Epithelial cell of esophagus (primary cell): ENCODE measurements around the gene VASN.
"Not testable (repeated sequence)": the region's sequence is repeated elsewhere in the genome, so short reads cannot be mapped to it uniquely, and the experiment has no call there.

Experiments used
- DNase-seq: peaks from one replicate; pipeline ENCODE4 v3.0.0; 2010; ENCODE audit warnings: low read depth
- H3K4me3 ChIP-seq: 2 replicates; pipeline ENCODE4 v1.5.1; 2011; ENCODE audit warnings: mild to moderate bottlenecking, low read length, control low read depth
- CTCF ChIP-seq: IDR thresholded peaks from 2 replicates; pipeline ENCODE4 v1.5.1; 2011; ENCODE audit warnings: low read depth, mild to moderate bottlenecking, low read length, control low read depth, inconsistent platforms; ENCODE audit not compliant: insufficient read depth; ENCODE audit errors: missing control alignments

The VASN gene

GRCh38 chr16:4332623-4333307 lies 38.9 kb upstream of the VASN start:
- H3K4me3 ChIP-seq: no peak overlapping the region
- DNase-seq: no peak
- no peak for TF ChIP-seq CTCF

- H3K4me3 ChIP-seq: no peak overlapping the region
- no peak for TF ChIP-seq CTCF
- DNase-seq: no peak
Measured at GRCh38 chr16:4333308-4333638, 38.4 kb upstream of the VASN start.

GRCh38 chr16:4333714-4334113 lies 37.9 kb upstream of the VASN start:
- not testable (repeated sequence) for H3K4me3 ChIP-seq, DNase-seq

GRCh38 chr16:4334724-4335495 lies 36.7 kb upstream of the VASN start:
- no peak for TF ChIP-seq CTCF
- H3K4me3 ChIP-seq: no peak overlapping the region
- no peak for DNase-seq

GRCh38 chr16:4336701-4337539 lies 34.7 kb upstream of the VASN start:
- DNase-seq: no peak
- H3K4me3 ChIP-seq: no peak overlapping the region
- TF ChIP-seq CTCF: no peak

GRCh38 chr16:4337540-4338088 lies 34.0 kb upstream of the VASN start:
- TF ChIP-seq CTCF: no peak
- DNase-seq: no peak
- H3K4me3 ChIP-seq: no peak overlapping the region

GRCh38 chr16:4338125-4338582 lies 33.5 kb upstream of the VASN start:
- DNase-seq: no peak
- TF ChIP-seq CTCF: no peak
- H3K4me3 ChIP-seq: no peak overlapping the region
